ENCODE results near the gene PM20D1. TPM values are rescaled to one million over a fixed set of nuclear protein-coding genes. Genes with fewer than 3 reads are reported as not detected.

Gene PM20D1
- total and polyA plus RNA-seq, 10 of the 15 experiments (the other 5 are each of a cell fraction or from before 2014, with no cell fraction given) = not detected

GRCh38 chr1:205879974-205880373 is 30.0 kb upstream of the PM20D1 start:
- 0% methylated on average over 1 of the region's 1 CpG for WGBS (ENCODE audit: insufficient coverage, insufficient replicate concordance, low lambda C conversion rate, missing lambda C conversion rate)
- Histone ChIP-seq H2AFZ (ENCODE audit: control insufficient read depth, low read depth, low read length) (no peak overlapping the region), H3K27me3 (replicated peaks in 1 of 2; ENCODE audit: control insufficient read depth in 2 of 2, insufficient read depth in 2 of 2, low read length in 1 of 2) (no peaks in the 10 kb centered on the region), H3K4me2 (ENCODE audit: control insufficient read depth, insufficient read depth) (no peak overlapping the region), H3K4me1 (ENCODE audit: control insufficient read depth, insufficient read depth, low read length) (no peaks in the 10 kb centered on the region), H3K79me2 (ENCODE audit: control insufficient read depth, insufficient read depth, low read length) (no peaks in the 10 kb centered on the region), H4K20me1 (ENCODE audit: control insufficient read depth, insufficient read depth) (no peaks in the 10 kb centered on the region), H3K9me3 (replicated peaks; ENCODE audit: control insufficient read depth, insufficient read depth, low read length) (no peaks in the 10 kb centered on the region; the same call in 2 of the 3 replicates), H3K9ac (ENCODE audit: control insufficient read depth, insufficient read depth, low read length) (no peak overlapping the region), H3K4me3 (no peak overlapping the region), H3K27ac (ENCODE audit: control insufficient read depth, insufficient read depth) (no peak overlapping the region), H3K36me3 (ENCODE audit: control insufficient read depth in 2 of 2, insufficient read depth in 2 of 2, low read length in 1 of 2) (no peaks in the 10 kb centered on the region)
- in situ Hi-C loops (cut with MboI) = no loop called here
- FAIRE-seq (no peak), ATAC-seq (no peak), DNase-seq (ENCODE audit: low read depth, low spot score) (no peak)
- RAD21 ChIA-PET (ENCODE audit: unreplicated experiment) = no interaction called here
- intact Hi-C loops (cut with micrococcal nuclease; ENCODE audit: unreplicated experiment) = no loop called here
- POLR2A ChIA-PET = no interaction called here
- CTCF ChIA-PET = interaction anchor here (1.0 kb wide), 1 partner anchor 97 kb away, joined by 3 read pairs; no protein-coding TSS in a partner anchor
- SMC1A ChIA-PET (ENCODE audit: uncharacterized antibody, unreplicated experiment) = interaction anchor here (0.6 kb wide), 1 partner anchor 357 kb away, joined by 3 read pairs; no protein-coding TSS in a partner anchor
- BruUV-seq (replicated peaks) = no TSS peak
- TF ChIP-seq HCFC1 (IDR thresholded peaks at IDR 0.05; ENCODE audit: low read length) (no peak), EED (IDR thresholded peaks at IDR 0.05; ENCODE audit: low read depth) (no peak), HDAC6 (IDR thresholded peaks at IDR 0.05; ENCODE audit: unreplicated experiment) (no peak), PAX8 (IDR thresholded peaks at IDR 0.05) (no peak), MYC (IDR thresholded peaks at IDR 0.05; ENCODE audit: insufficient read depth, insufficient read length, insufficient replicate concordance, low read length, severe bottlenecking) (no peak), SRF (IDR thresholded peaks at IDR 0.05; ENCODE audit: low read depth in 2 of 2, low read length in 2 of 2) (no peak), MAX (IDR thresholded peaks at IDR 0.05; ENCODE audit: low read depth, low read length) (no peak), BCLAF1 (IDR thresholded peaks at IDR 0.05) (no peak), HDGF (IDR thresholded peaks at IDR 0.05) (no peak), ESRRA (IDR thresholded peaks at IDR 0.05; ENCODE audit: low read length) (no peak), ZZZ3 (IDR thresholded peaks at IDR 0.05; ENCODE audit: control insufficient read depth, insufficient read length, low read depth) (no peak), NR2C2 (IDR thresholded peaks at IDR 0.05; ENCODE audit: borderline replicate concordance, control insufficient read depth, insufficient read length, low read depth) (no peak), STAT1 (conservative IDR thresholded peaks at IDR 0.05) (no peak), HSF1 (IDR thresholded peaks at IDR 0.05; ENCODE audit: low read depth, low read length) (no peak), TCF3 (IDR thresholded peaks at IDR 0.05; ENCODE audit: borderline replicate concordance, insufficient read depth, low read depth, low read length) (no peak), BHLHE40 (IDR thresholded peaks at IDR 0.05; ENCODE audit: borderline replicate concordance in 1 of 2, low read depth in 2 of 2, low read length in 1 of 2) (no peak), ZBTB40 (IDR thresholded peaks at IDR 0.05; ENCODE audit: borderline replicate concordance) (no peak)
